Right lung (tissue), 5 donors: ENCODE data around the gene ELOVL6. TPM values are rescaled to one million over a fixed set of nuclear protein-coding genes. Genes with fewer than 3 reads are reported as not detected.
"Not testable (repeated sequence)": the region's sequence is repeated elsewhere in the genome, so short reads cannot be mapped to it uniquely, and the experiment has no call there.

Experiments
- DNase-seq, 2 donors: peaks; one replicate each; pipeline ENCODE4 v3.0.0-alpha.2; 2013
- polyA plus RNA-seq, 5 donors: library from polyadenylated mRNA; unstranded; fragments of 120-200 nt; gene quantifications; one replicate each; pipeline versions ENCODE4 v1.2.1 to v1.2.3, GENCODE V29; 2013; ENCODE audit warnings: inconsistent platforms in 1 of 5, low replicate concordance in 1 of 5; ENCODE audit not compliant: insufficient read length in 5 of 5, insufficient read depth in 1 of 5

The ELOVL6 gene
- polyA plus RNA-seq, 5 donors: 10.1 to 16.6 (median 10.5) TPM

DNA sequence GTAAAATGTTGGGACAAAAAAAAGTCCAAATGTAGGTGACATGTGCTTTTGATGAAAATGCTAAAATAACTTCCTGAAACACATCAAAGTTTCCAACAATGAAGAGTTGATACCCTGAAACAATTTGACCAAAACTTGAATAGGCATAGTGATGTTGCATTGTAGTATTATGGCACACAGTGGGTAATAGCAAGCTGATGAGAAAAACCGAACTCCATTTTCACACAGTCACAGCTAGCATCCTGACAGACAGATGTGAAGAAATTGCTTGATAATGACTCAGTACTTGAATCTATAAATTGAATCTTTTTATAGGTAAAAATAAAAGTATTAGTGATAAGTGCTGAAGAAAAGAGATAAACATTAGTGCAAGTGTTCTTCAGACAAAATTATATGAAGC, 122.5 kb downstream of the ELOVL6 start:
- DNase-seq: no peak

GRCh38 chr4:110075083-110075738, 123.2 kb downstream of the ELOVL6 start:
- no peak for DNase-seq

DNA sequence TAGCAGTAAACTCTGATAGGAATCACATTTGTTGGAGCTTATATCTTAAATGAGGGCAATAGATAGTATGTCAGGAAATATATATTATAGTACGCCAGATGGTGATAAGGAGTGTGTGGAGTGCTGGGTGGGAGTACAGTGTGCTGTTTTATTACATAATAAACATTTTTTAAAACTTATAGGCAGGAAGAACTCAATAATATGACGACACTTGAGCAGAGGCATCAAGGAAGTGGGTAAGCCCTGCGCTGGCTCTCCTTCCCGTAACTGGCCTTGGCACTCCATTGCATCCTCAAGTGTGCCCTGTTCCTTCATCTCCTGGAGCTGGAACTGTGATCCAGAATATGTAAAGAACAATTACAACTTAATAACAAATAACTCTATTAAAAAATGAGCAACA, 123.8 kb downstream of the ELOVL6 start:
- no peak for DNase-seq

DNA sequence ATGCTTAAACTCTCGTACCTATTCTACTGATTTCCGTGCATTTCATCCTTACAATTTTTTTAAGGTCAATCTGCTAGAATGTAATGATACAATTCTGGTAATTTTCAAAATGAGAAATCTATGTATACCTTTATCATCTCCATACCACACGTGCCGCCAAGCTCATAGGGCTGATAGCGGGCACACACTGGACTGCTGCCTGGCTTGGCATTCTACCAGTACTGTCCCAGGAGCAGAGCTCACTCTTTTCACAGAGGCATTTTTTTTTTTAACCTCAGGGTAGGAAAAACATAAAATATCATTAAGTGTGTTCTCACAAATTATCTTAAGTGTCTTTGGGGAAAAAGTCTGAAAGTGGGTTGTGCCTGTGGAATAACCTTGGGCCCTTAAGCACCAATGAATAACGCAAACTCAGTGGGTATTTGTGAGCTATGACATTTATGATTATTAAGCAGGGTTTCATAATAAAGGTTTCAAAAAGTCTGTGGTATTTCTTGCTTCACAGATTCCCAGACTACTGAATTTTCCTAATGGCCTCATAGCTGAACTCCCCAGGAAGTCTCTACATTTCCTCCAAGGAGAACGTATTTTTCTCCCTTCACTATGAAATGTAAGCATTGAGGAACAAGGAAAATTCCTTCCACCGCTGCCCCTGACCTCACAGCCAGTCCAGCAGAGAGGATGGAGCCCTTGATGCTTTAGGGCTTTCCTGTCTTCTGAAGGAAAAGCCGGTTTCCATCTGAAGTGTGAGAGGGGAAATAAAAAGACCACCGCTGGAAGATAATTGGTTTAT, 125.2 kb downstream of the ELOVL6 start:
- no peak for DNase-seq

DNA sequence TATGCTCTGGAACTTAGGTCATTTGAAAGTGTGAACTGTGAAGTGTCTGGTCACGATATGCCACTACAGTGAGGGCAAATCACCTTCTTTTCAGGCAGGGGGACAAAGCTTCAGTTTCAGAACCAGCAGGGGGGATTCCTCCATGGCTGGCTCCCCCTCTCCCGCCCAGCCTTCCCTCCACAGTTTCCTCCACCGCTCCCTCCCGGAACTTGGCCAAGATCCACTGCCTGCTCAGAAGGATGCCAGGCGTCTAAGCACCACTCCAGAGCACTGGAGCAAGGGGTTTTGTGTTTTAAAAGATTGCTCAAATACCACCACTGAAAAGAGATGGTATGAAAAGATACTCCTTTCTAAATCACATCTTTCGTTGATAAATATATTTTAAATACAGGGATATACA, 126.9 kb downstream of the ELOVL6 start:
- peak; percentile 45 to 53 for DNase-seq

- DNase-seq: no peak
Observed at GRCh38 chr4:110068248-110068647, 130.2 kb downstream of the ELOVL6 start.

DNA sequence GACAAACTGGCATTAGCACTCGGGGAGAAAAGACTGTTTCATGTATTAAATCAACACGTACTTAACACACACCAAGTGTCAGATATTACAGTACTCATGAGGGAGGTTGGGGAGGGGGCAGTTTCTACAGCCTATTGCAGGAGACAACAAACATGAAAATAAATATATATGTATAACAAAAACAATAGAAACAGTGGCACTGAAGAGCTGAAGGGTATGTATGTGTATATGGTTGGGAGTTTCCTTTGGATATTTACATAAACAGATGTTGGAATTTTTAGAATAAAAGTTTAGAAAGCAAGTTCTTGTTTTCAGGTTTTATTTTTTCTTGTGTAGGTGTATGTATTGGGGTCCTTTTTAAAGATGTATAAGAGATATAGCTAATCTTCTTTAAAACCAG, 133.5 kb downstream of the ELOVL6 start:
- DNase-seq: no peak

DNA sequence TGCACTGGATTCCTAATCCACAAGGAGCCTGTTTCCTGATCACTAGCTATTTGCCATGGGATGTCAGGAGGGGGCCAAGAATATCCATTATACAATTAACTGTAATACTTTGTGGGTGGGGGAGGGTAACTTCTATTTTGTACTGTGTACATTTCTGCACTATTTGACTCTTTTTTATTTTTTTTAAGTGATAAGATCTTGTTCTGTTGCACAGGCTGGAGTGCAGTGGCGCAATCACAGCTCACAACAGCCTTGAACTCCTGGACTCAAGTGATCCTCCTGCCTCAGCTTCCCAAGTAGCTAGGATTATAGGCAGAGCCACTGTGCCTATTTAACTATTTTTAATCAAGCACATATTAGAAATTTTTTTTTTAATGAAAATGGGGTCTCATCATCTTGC, 134.1 kb downstream of the ELOVL6 start:
- DNase-seq: no peak

GRCh38 chr4:110062166-110062565, 136.2 kb downstream of the ELOVL6 start:
- DNase-seq: no peak

DNA sequence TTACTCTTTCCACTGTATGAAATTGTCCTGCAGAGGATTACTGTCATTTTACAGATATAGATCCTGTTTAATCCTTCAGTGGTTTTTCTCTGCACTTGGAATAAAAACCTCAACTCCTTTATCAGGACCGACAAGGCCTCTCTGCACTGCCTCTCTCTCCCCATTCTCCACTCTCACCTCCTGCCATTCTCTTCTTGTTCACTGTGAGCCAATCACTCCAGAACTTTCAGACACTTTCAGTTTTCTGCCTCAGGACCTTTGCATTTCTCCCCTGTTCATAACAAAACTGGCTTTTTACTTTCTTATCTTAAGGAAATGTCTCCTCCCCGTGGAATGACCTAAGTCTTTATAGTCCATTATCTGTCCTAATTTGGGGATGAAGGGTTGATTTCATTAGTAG, 137.3 kb downstream of the ELOVL6 start:
- DNase-seq: no peak

DNA sequence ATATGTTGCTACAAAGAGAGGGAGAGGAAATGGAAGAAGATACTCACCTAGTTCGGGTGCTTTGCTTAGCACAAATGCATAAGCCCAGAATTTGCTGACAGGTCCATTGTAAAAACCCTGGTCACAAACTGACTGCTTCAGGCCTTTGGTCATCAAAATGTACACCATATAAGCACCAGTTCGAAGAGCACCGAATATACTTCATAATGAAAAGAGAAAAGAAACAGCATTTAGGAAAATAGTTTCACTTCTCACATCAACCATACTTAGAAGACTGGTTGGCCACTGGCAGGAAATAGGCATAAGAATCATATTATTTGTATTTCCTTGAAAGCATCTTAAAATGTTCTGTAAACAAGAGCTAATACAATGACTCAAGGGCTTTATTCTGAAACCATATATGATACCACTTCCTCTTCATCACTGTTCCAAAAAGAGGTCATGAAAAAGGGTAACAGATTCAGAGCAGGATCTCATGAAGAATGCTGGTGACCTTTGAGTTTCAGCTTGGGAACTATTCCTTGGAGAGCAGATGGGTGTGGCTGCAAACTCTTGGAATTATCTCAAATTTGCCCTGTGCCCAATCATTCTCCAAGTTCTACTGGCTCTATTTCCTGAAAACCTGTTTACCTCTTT, 138.7 kb downstream of the ELOVL6 start:
- no peak for DNase-seq

DNA sequence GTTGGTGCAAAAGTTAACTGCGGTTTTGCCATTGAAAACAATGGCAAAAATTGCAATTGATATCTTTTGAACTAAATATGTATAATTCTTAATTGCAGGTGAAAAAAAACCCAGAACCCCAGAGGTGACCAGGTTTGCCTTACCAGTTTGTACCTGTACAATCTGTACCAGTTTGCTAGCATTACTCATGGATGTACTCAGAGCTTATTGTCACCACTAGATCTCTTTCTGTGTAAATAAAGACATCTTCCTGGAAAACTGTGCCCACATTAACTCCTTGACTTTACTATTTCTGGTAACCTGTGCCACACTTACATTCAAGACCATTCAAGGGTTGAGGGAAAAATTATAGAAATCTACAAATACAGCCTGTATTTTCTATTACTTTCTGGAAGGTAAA, 139.7 kb downstream of the ELOVL6 start:
- no peak for DNase-seq

- no peak for DNase-seq
Observed at GRCh38 chr4:110055158-110055768, 143.2 kb downstream of the ELOVL6 start.

DNA sequence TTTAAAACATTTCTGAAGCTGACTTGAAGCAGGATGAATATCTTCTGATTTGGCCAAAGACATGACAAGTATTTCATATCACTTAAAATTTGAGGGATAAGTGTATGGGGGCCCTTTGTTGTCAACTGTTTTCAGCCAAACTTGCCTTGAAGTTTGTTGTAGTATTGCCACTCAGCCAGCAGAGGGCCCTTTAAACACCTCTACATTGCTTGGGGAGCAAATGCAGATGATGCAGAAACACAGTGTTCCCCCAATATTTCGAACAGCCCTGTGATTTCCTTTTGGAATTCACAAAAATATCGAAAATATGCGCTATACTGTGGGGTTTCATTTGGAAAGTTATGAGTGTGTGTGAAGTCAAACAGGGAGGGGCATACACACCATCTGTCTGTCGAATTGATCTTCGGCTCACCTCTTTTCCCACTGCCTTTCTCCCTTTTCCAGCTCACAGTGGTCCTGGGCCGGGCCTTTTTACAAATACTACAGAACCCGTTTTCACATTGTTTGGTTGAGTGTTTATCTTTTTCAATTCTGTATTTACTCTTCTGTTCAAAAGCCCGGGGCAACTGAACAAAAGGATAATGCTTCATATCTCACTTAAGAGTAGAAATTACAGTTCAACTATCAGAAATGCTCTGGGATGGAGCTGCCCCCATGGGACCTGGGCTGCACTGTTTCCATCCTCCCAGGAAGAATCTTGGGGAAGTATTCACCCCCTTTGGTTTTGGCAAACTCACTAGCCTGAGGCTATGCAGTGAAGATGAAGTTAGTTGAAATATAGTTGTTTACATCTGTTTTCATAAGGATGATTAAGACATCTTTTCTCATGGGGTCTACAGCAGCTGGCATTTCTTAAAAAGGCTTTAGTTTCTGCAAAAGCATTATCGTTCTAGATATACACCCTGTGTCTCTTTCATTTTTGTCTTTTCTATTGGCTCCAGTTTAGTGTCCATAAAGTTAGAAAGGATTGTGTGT, 148.2 kb downstream of the ELOVL6 start:
- no peak for DNase-seq

DNA sequence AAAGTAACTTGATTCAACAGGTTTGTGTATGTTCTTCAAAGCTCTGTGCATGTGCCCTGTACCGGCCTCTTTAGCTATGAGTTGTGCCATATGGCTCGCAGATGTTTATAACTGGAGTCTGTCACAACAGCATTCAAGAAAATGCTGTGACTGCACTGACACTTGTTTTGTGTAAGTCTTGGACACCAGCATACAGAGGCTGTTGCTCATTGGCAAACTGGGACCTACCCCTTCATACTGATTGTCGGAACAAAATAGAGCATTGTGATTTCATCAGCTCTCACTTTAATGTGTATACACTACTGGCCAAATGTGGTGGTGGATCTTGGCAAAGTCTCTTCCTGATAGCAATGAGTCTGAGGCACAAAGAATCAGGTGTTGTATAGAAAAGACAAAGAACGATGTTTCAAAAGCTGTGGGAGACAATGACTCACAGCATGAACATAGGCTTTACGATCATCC, 151.8 kb downstream of the ELOVL6 start:
- DNase-seq: peak; percentile 39 to 49

- DNase-seq: no peak
Observed at GRCh38 chr4:110042545-110043517, 155.6 kb downstream of the ELOVL6 start.

DNA sequence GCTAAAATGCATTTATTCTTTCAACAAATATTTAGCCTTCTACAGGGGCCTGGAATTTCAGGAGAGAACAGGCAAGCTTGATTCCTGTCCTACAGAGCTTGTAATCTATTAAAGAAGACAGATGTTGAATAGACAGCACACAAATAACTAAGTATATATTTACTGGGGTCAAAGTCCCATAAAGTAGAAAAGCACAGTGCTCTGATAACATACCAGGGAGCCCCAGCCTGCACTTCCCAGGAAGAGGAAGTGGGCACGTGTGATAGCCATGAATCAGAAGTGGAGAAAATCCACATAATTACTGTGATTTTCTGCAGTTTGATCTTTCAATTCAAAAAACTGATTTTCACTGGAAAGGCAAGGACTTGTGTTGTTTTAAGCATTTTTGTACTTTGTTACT, 156.7 kb downstream of the ELOVL6 start:
- no peak for DNase-seq

DNA sequence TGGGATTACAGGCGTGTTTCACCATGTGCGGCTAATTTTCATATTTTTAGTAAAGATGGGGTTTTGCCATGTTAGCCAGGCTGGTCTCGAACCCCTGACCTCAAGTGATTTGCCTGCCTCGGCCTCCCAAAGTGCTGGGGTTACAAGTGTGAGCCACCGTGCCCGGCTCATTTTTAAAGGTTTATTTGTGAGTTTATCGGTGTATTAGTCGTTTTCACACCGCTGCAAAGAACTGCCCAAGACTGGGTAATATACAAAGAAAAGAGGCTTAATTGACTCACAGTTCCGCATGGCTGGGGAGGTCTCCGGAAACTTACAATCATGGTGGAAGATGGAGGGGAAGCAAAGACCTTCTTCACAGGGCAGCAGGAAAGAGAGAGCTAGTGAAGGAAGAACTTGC, 159.3 kb downstream of the ELOVL6 start:
- DNase-seq: not testable (repeated sequence)

DNA sequence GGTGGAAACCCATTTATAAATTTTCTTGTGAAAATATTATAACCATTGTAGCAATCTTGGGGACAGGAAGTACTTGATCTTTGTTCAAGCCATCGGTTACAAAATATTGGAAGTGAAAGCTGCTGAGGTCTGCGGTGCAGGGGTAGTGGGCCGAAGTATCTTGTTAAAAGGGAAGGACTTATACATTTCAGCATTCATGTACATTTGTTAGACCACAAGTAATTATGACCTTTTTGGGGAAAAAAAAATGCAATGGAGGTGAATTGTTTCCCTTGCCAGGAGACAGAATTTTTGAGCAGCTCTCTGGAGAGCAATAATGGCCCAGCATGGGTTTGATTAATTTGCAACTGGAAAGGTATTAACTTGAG, 164.4 kb downstream of the ELOVL6 start:
- DNase-seq: no peak
